Prostate gland (tissue), 2 donors: ENCODE measurements around the gene NAALAD2.

Experiments used
- POLR2A ChIP-seq: fragments of 450-650 bp; IDR thresholded peaks from one replicate; pipeline ENCODE4 v1.6.1; 2016; ENCODE audit warnings: antibody characterized with exemption, mild to moderate bottlenecking
- POLR2AphosphoS5 ChIP-seq: sonication (generic); formaldehyde crosslinking; IDR thresholded peaks from one replicate; pipeline ENCODE4 v1.6.1; 2017; ENCODE audit warnings: antibody characterized with exemption
- TF ChIP-seq, protein P1 (sequence below), 4 experiments: fragments of 200-600 bp in 2 of 4; fragments of 450-650 bp in 2 of 4; sonication (generic) in 2 of 4; IDR thresholded peaks; 1 replicate in 3 of 4; 2 replicates in 1 of 4; pipeline ENCODE4 v1.5.1; 2016 to 2019; ENCODE audit warnings: antibody characterized with exemption in 4 of 4, mild to moderate bottlenecking in 2 of 4, moderate library complexity in 2 of 4

DNA sequence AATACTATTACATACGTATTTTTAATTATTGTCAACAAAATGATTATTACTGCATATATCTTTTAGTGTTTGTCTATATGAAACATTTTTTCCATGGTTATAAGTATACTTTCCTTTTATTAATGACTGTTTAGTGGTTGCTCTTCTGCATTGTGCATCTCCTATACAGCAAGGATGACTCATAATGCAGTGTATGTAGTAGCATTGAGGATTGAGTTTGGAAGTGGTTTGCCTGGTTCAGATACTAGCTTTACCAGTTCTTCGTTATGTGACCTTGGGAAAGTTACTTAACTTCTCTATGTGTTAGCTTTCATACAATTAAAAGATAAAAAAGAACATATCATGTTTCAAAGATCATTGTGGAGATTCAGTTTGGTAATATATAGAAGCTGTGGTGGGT, 44.3 kb downstream of the NAALAD2 start:
- TF ChIP-seq POLR2A (no peak), POLR2AphosphoS5 (no peak)
- TF ChIP-seq, protein P1, sequence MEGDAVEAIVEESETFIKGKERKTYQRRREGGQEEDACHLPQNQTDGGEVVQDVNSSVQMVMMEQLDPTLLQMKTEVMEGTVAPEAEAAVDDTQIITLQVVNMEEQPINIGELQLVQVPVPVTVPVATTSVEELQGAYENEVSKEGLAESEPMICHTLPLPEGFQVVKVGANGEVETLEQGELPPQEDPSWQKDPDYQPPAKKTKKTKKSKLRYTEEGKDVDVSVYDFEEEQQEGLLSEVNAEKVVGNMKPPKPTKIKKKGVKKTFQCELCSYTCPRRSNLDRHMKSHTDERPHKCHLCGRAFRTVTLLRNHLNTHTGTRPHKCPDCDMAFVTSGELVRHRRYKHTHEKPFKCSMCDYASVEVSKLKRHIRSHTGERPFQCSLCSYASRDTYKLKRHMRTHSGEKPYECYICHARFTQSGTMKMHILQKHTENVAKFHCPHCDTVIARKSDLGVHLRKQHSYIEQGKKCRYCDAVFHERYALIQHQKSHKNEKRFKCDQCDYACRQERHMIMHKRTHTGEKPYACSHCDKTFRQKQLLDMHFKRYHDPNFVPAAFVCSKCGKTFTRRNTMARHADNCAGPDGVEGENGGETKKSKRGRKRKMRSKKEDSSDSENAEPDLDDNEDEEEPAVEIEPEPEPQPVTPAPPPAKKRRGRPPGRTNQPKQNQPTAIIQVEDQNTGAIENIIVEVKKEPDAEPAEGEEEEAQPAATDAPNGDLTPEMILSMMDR (IDR thresholded peaks at IDR 0.05) = no peak
